Stimulated activated CD8-positive, alpha-beta memory T cell treated with anti-CD3 and anti-CD28 coated beads, Interleukin-15, amount 100 ng/mL, for 24 hours (primary cell): ENCODE results near the gene GNG13.
"Not testable (repeated sequence)": the region's sequence is repeated elsewhere in the genome, so short reads cannot be mapped to it uniquely, and the experiment has no call there.

Experiments
- DNase-seq: peaks from one replicate; pipeline ENCODE4 v3.0.0-alpha.2; 2020; ENCODE audit warnings: low read depth

GNG13 gene

GRCh38 chr16:831571-832413 lies 31.3 kb upstream of the GNG13 start:
- no peak for DNase-seq

GRCh38 chr16:830871-831570 lies 30.5 kb upstream of the GNG13 start:
- DNase-seq = no peak

- no peak for DNase-seq
Measured at GRCh38 chr16:830107-830870, 29.8 kb upstream of the GNG13 start.

GRCh38 chr16:828891-829290 lies 28.4 kb upstream of the GNG13 start:
- DNase-seq = no peak

- no peak for DNase-seq
Measured at GRCh38 chr16:827513-827912, 27.0 kb upstream of the GNG13 start.

GRCh38 chr16:825341-826061 lies 25.0 kb upstream of the GNG13 start:
- no peak for DNase-seq

GRCh38 chr16:824601-825000 lies 24.1 kb upstream of the GNG13 start:
- DNase-seq = no peak

GRCh38 chr16:824194-824593 lies 23.7 kb upstream of the GNG13 start:
- no peak for DNase-seq

- no peak for DNase-seq
Measured at GRCh38 chr16:822909-823297, 22.4 kb upstream of the GNG13 start.

GRCh38 chr16:822174-822908 lies 21.8 kb upstream of the GNG13 start:
- no peak for DNase-seq

- no peak for DNase-seq
Measured at GRCh38 chr16:821751-822150, 21.2 kb upstream of the GNG13 start.

- no peak for DNase-seq
Measured at GRCh38 chr16:820748-821147, 20.2 kb upstream of the GNG13 start.

GRCh38 chr16:820044-820408 lies 19.5 kb upstream of the GNG13 start:
- not testable (repeated sequence) for DNase-seq

- DNase-seq = no peak
Measured at GRCh38 chr16:819336-820043, 19.0 kb upstream of the GNG13 start.

GRCh38 chr16:818592-818991 lies 18.1 kb upstream of the GNG13 start:
- no peak for DNase-seq

GRCh38 chr16:818132-818531 lies 17.6 kb upstream of the GNG13 start:
- no peak for DNase-seq

GRCh38 chr16:817001-817906 lies 16.7 kb upstream of the GNG13 start:
- DNase-seq = no peak

GRCh38 chr16:815861-816260 lies 15.3 kb upstream of the GNG13 start:
- no peak for DNase-seq

- DNase-seq = no peak
Measured at GRCh38 chr16:814974-815373, 14.4 kb upstream of the GNG13 start.

GRCh38 chr16:813916-814412 lies 13.4 kb upstream of the GNG13 start:
- no peak for DNase-seq
